Measurements from ENCODE around the gene SPIRE2. TPM values are rescaled to one million over a fixed set of nuclear protein-coding genes. Genes with fewer than 3 reads are reported as not detected.

The SPIRE2 gene
- total and polyA plus RNA-seq, 9 of the 15 experiments (the other 6 are each of a cell fraction or from before 2014, with no cell fraction given): 0.70 to 7.5 (median 4.6) TPM

- TF ChIP-seq MLLT1 (IDR thresholded peaks at IDR 0.05) (peak; percentile 37 to 65; a peak in 2 of 4 replicates), RBBP5 (IDR thresholded peaks at IDR 0.05; ENCODE audit: borderline replicate concordance, insufficient read depth, low read length, poor library complexity, severe bottlenecking) (peak; percentile 41), ETS2 (tag; IDR thresholded peaks at IDR 0.05; ENCODE audit: borderline replicate concordance, poor library complexity, severe bottlenecking) (no peak), USF1 (CRISPR knock-in tag; IDR thresholded peaks at IDR 0.05) (0 out of 2 replicates have a peak, but pooled peaks have one; percentile 22), ZNF77 (CRISPR knock-in tag; IDR thresholded peaks at IDR 0.05) (no peak), ZNF347 (CRISPR knock-in tag; IDR thresholded peaks at IDR 0.05; ENCODE audit: low read depth) (no peak), NFIC (IDR thresholded peaks at IDR 0.05) (0 out of 2 replicates have a peak, but pooled peaks have one; percentile 36), ZBTB40 (IDR thresholded peaks at IDR 0.05) (no peak; the same call in 1 of the 2 replicates), ZBTB40 (CRISPR knock-in tag; IDR thresholded peaks at IDR 0.05) (no peak), SFPQ (IDR thresholded peaks at IDR 0.05; ENCODE audit: low read depth, low read length) (no peak), XRCC4 (IDR thresholded peaks at IDR 0.05; ENCODE audit: extremely low read depth, insufficient read depth, insufficient read length) (no peak)
Observed at GRCh38 chr16:89873109-89873971, 45.1 kb downstream of the SPIRE2 start, which contains the start of gene TCF25 (continued).

Data from K562 (cell line).